ENCODE data around the gene STK39. TPM values are rescaled to one million over a fixed set of nuclear protein-coding genes. Genes with fewer than 3 reads are reported as not detected.

STK39 gene
- total and polyA plus RNA-seq, 9 of the 15 experiments (the other 6 are each of a cell fraction or from before 2014, with no cell fraction given) = 0.19 to 0.76 (median 0.51) TPM

GRCh38 chr2:168149150-168149974 is 98.0 kb downstream of the STK39 start (continued):
- no peak for TF ChIP-seq ZNF655 (CRISPR knock-in tag; IDR thresholded peaks at IDR 0.05)
- TF ChIP-seq GTF2E2 (tag; IDR thresholded peaks at IDR 0.05) = no peak

- no peak overlapping the region for H3K4me2 ChIP-seq (ENCODE audit: insufficient read depth, low read length)
- WGBS (ENCODE audit: insufficient coverage, low coverage, missing lambda C conversion rate) = 0% methylated on average over 8 of the region's 8 CpGs
- no peaks in the 10 kb centered on the region for H4K20me1 ChIP-seq (replicated peaks; ENCODE audit: control insufficient read depth, insufficient read depth, low read length)
- TF ChIP-seq MGA (IDR thresholded peaks at IDR 0.05) (no peak), KDM2B (CRISPR knock-in tag; IDR thresholded peaks at IDR 0.05) (no peak)
- ATAC-seq (no peak), FAIRE-seq (no peak), DNase-seq (ENCODE audit: extremely low read depth in 1 of 4, low spot score in 3 of 4) (no peak)
- H3K4me3 ChIP-seq = no peak overlapping the region
- no peaks in the 10 kb centered on the region for H3K27me3 ChIP-seq (ENCODE audit: control insufficient read depth in 2 of 2, insufficient read depth in 2 of 2, low read length in 2 of 2)
- no peak overlapping the region for H3K9ac ChIP-seq (ENCODE audit: insufficient read depth in 1 of 2, low read depth in 2 of 2, low read length in 2 of 2)
- intact Hi-C loops (cut with micrococcal nuclease) (loop anchor here (10.0 kb wide), 1 partner anchor 777 kb away; no protein-coding TSS in a partner anchor), in situ Hi-C loops (cut with MboI) (no loop called here)
- ChIA-PET POLR2A (no interaction called here), CTCF (ENCODE audit: low intra/inter-chr PET ratio) (no interaction called here)
- no peaks in the 10 kb centered on the region for H3K79me2 ChIP-seq (ENCODE audit: control insufficient read depth, insufficient read depth, low read length)
- H3K9me3 ChIP-seq (replicated peaks; ENCODE audit: control insufficient read depth, insufficient read depth, low read depth, low read length) = no peaks in the 10 kb centered on the region
- no peak overlapping the region for H3K27ac ChIP-seq (ENCODE audit: extremely low read depth, low read depth, low read length)
- no peaks in the 10 kb centered on the region for H3K9me1 ChIP-seq (ENCODE audit: control insufficient read depth, insufficient read depth, low read length)
- BruUV-seq (replicated peaks) = no TSS peak
- H3K36me3 ChIP-seq (ENCODE audit: control insufficient read depth, insufficient read depth, low read length) = no peaks in the 10 kb centered on the region
- no peak overlapping the region for H2AFZ ChIP-seq (ENCODE audit: low read depth, low read length)
- H3K4me1 ChIP-seq (replicated peaks in 1 of 2; ENCODE audit: control insufficient read depth in 2 of 2, insufficient read depth in 2 of 2, low read length in 2 of 2) = no peaks in the 10 kb centered on the region
Observed at GRCh38 chr2:168147830-168148794, 99.3 kb downstream of the STK39 start.

All from K562 (cell line).